Osteoblast (primary cell): ENCODE results near the gene DEGS1. TPM values are rescaled to one million over a fixed set of nuclear protein-coding genes. Genes with fewer than 3 reads are reported as not detected.

Source experiments
- DNase-seq: peaks from one replicate; pipeline ENCODE4 v3.0.0; 2011; ENCODE audit warnings: low spot score, mixed read lengths; ENCODE audit not compliant: insufficient read length; ENCODE audit errors: missing footprints
- H2AFZ ChIP-seq: 2 replicates; pipeline ENCODE4 v1.6.0; 2011; ENCODE audit warnings: mild to moderate bottlenecking, low read length
- H3K27ac ChIP-seq: 2 replicates; pipeline ENCODE4 v1.5.1; 2011; ENCODE audit warnings: mild to moderate bottlenecking, low read depth, low read length, moderate library complexity
- H3K27me3 ChIP-seq: 2 replicates; pipeline ENCODE4 v1.6.0; 2012; ENCODE audit warnings: mild to moderate bottlenecking, control low read depth, inconsistent platforms, low read length, moderate library complexity; ENCODE audit not compliant: insufficient read depth
- H3K36me3 ChIP-seq: 2 replicates; pipeline ENCODE4 v1.5.1; 2011; ENCODE audit warnings: mild to moderate bottlenecking, low read length, control low read depth, moderate library complexity; ENCODE audit not compliant: insufficient read depth
- H3K4me1 ChIP-seq: 2 replicates; pipeline ENCODE4 v1.5.1; 2011; ENCODE audit warnings: mild to moderate bottlenecking, low read length, control low read depth, moderate library complexity; ENCODE audit not compliant: insufficient read depth
- H3K4me2 ChIP-seq: 2 replicates; pipeline ENCODE4 v1.6.0; 2011; ENCODE audit warnings: mild to moderate bottlenecking, low read length; ENCODE audit not compliant: insufficient read depth
- H3K4me3 ChIP-seq: fragments of 200-600 bp; sonication (generic); 3 replicates; pipeline ENCODE4 v1.5.1; 2012; ENCODE audit warnings: mild to moderate bottlenecking, low read length, inconsistent platforms; ENCODE audit not compliant: insufficient read depth
- H3K79me2 ChIP-seq: 2 replicates; pipeline ENCODE4 v1.6.0; 2012; ENCODE audit warnings: mild to moderate bottlenecking, low read length, control low read depth, inconsistent platforms; ENCODE audit not compliant: insufficient read depth
- H3K9me3 ChIP-seq: 2 replicates; pipeline ENCODE4 v1.5.1; 2011; ENCODE audit warnings: low read depth, low read length, control low read depth
- H4K20me1 ChIP-seq: 2 replicates; pipeline ENCODE4 v1.6.0; 2012; ENCODE audit warnings: mild to moderate bottlenecking, low read length, control low read depth; ENCODE audit not compliant: insufficient read depth
- CTCF ChIP-seq: IDR thresholded peaks from 2 replicates; pipeline ENCODE4 v1.5.1; 2011; ENCODE audit warnings: mild to moderate bottlenecking, low read depth, low read length, moderate library complexity; ENCODE audit errors: extremely low read depth
- total RNA-seq: library from RNA; depleted of rRNA; stranded (reverse); fragments of >200 nt; gene quantifications from 2 replicates; pipeline ENCODE4 v1.2.3, GENCODE V29; 2012

DEGS1 gene
- total RNA-seq, 1 donor = 85.0 TPM

- Histone ChIP-seq H3K4me2 (no peak overlapping the region), H3K9me3 (no peaks in the 10 kb centered on the region), H3K79me2 (no peaks in the 10 kb centered on the region), H3K36me3 (no peaks in the 10 kb centered on the region), H3K4me1 (peaks cover 7% of the 10 kb centered on the region), H4K20me1 (no peaks in the 10 kb centered on the region), H2AFZ (no peak overlapping the region), H3K4me3 (no peak overlapping the region), H3K27me3 (peaks cover 4% of the 10 kb centered on the region), H3K27ac (no peak overlapping the region)
- TF ChIP-seq CTCF = no peak
- DNase-seq = no peak
Measured at GRCh38 chr1:224172229-224172628, 10.8 kb upstream of the DEGS1 start.

GRCh38 chr1:224173523-224173922, 9.5 kb upstream of the DEGS1 start:
- no peak for DNase-seq
- H3K27me3 ChIP-seq = peaks cover 4% of the 10 kb centered on the region
- no peak overlapping the region for H2AFZ ChIP-seq
- TF ChIP-seq CTCF = no peak
- no peaks in the 10 kb centered on the region for H3K36me3 ChIP-seq
- no peak overlapping the region for H3K4me3 ChIP-seq
- H3K27ac ChIP-seq = no peak overlapping the region
- H3K9me3 ChIP-seq = no peaks in the 10 kb centered on the region
- H3K4me1 ChIP-seq = peaks cover 7% of the 10 kb centered on the region
- H3K79me2 ChIP-seq = no peaks in the 10 kb centered on the region
- H3K4me2 ChIP-seq = no peak overlapping the region
- no peaks in the 10 kb centered on the region for H4K20me1 ChIP-seq

- Histone ChIP-seq H3K4me2 (peak overlapping the region; percentile 65), H2AFZ (peak overlapping the region; percentile 81), H3K79me2 (no peaks in the 10 kb centered on the region), H4K20me1 (no peaks in the 10 kb centered on the region), H3K27me3 (peaks cover 4% of the 10 kb centered on the region), H3K4me1 (no peaks in the 10 kb centered on the region), H3K36me3 (no peaks in the 10 kb centered on the region), H3K9me3 (no peaks in the 10 kb centered on the region), H3K4me3 (peak overlapping the region; percentile 48), H3K27ac (no peak overlapping the region)
- no peak for TF ChIP-seq CTCF
- DNase-seq = no peak
Measured at GRCh38 chr1:224175617-224176016, 7.4 kb upstream of the DEGS1 start.

- no peak for TF ChIP-seq CTCF
- Histone ChIP-seq H3K27ac (no peak overlapping the region), H2AFZ (no peak overlapping the region), H3K27me3 (peaks cover 2% of the 10 kb centered on the region), H3K4me3 (no peak overlapping the region), H3K36me3 (no peaks in the 10 kb centered on the region), H3K4me2 (no peak overlapping the region), H3K9me3 (no peaks in the 10 kb centered on the region), H3K4me1 (peaks cover 4% of the 10 kb centered on the region), H3K79me2 (no peaks in the 10 kb centered on the region), H4K20me1 (no peaks in the 10 kb centered on the region)
- no peak for DNase-seq
Measured at GRCh38 chr1:224177356-224177999, 5.6 kb upstream of the DEGS1 start.
